Ureter (tissue), 1 donor: ENCODE data around the gene CD300LB. TPM values are rescaled to one million over a fixed set of nuclear protein-coding genes. Genes with fewer than 3 reads are reported as not detected.
"Not testable (repeated sequence)": the region's sequence is repeated elsewhere in the genome, so short reads cannot be mapped to it uniquely, and the experiment has no call there.

Experiments
- DNase-seq: peaks from one replicate; pipeline ENCODE4 v3.0.0-alpha.2; 2020; ENCODE audit warnings: low spot score
- total RNA-seq: library from RNA; stranded (reverse); gene quantifications from one replicate; pipeline ENCODE4 v1.2.4, GENCODE V29; 2023
- donor health status: DM: yes; HTN: yes; CAD: no.

The CD300LB gene
- total RNA-seq, 1 donor from 2014 or later: 0.49 TPM

DNA sequence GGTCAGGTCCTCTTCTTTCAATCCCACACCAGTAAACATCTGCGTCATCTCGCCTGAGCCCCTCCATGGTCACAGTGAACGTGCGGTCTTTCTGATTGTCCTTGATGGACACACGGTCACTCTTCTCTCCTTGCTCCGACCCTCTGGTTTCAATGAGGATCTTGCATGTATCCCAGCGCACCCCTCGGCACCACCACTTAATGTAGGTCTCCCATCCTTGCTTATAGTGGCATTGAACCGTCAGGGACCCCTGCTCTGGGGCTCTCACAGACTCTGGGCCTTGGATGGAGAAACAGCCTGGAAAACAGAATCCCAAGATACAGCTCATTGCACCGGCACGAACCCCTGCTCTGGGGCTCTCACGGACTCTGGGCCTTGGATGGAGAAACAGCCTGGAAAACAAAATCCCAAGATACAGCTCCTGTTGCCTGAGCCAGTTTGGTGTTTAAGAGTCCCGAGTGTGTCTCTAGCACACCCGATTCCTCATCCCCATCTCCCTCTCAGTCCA is 5.4 kb downstream of the CD300LB start:
- DNase-seq: peak; percentile 28

DNA sequence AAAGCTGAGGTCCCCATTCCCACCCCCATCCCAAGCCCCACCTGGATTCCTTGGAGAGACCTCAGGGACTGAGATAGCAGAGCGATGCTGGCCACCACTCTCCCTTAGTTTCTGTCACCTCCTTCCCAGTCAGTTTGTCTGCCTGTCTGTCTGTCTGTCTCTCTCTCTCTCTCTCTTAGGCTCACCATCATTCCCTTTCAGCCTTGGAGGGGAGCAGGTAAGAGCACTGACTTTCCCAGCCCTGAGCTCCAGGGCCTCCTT is 5.9 kb downstream of the CD300LB start:
- DNase-seq: no peak

DNA sequence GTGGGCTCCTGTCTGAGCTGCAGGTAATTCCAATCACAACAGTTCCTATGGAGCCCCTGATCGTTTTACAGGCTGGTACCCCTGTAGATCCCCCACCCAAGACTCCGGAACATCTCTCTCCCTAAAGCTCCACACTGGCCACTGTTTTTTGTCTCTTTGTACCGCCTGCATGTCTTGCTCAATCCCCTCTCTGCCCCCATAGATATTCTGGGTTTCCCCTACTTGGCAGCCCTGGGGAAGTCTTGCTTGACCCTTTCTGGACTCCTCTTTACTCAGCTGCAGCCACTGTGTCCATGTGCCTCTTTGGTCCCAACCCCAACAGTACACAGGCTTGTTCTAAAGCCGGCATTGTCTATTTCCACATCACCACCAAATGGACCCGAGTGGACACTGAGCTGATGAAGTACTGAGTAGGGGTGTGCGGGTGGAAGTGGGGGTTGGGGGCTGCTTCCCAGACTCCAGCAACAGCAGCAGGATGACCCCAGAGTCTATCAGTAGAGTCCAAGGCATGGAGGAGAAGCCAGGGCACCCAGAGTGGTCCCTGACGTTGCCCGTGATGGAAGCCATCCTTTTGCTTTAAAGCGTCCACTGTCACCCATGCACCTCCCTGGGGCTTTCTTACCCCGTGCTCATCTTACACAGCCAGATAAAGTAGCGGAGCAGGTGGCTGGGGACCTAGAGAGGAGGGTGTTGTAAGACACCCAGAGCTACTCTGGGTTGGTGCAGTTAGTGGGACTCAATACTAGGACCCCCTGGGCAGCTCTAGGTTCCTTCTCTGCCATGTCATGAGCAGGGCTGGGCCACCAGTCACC is 6.4 kb downstream of the CD300LB start:
- peak; percentile 18 for DNase-seq

DNA sequence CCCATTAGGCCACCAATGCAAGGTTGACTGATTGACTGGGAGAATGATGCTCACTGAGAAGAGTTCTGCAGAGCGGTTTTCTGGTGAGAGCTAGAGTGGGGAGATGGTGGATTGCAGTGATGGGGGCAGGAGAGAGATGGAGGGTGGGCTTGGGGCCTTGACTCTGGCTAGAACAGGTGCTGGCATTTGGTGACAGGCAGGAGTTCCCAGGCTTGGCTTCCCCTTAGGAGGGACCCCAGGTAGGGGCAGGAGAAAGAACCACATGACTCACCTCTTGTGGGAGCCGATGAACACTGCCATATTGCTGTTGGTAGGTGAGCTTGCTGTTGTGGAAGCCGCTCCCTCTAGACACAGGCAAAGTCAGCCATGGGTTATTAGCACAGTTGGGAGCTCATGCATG is 8.0 kb downstream of the CD300LB start:
- peak; percentile 34 for DNase-seq

DNA sequence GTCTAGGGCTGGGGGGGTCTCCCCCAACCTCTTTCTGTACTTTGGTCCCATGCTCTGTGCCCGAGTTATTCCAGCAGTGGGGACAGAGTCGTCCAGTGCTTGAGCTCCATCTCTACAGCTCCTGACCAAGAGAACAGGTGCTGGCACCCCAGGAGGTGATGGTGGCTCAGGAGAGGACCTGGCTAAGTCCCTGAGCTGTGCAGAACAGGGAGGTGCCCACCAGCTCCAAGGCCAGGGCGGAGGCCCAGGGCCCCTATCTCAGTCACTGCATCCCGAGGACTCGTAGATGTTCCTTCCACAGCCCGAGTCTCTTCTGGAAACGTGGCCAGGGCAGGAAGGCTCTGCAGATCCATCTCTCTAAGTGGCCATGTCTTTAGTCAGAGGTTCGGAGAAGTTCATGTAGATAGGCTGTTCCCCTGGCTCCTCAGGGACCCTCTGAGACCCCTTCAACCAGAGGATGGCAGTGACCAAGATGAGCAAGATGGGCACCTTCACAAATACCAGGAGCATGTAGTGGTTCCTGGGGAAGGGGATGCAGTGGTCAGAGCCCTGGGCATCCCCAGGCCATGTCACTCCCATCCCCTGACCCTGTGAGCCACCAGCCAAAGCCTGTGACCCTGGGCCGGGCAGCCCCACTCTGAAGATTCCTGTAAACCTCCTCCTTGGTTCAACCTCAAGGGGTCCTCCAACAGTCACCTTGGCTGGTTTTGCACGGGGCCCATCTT is 8.7 kb downstream of the CD300LB start:
- peak; percentile 32 for DNase-seq

DNA sequence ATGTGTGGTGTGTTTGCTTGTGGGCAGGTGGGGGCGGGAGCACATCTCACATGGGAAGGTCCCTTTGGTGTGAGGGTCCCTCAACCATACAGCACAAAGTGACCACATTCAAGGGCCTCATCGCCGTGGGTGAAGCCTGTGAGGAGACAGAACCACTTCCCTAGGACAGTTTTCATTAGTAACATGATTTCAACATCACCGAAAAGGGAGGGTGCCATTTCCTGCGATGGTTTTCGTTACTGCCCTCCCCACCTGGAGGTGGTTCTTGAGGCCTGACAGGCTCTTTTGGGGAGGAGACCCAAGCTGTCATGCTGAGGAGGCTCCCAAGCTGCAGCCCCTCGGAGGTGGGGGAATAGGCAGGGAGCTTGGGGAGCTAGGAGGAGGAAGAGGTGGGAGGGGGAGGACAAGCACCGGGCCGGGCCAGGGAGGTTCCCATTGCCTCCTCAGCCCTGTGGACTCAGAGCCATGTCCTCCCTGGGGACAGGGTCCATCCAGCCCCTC is 9.5 kb downstream of the CD300LB start:
- DNase-seq: peak; percentile 34

DNA sequence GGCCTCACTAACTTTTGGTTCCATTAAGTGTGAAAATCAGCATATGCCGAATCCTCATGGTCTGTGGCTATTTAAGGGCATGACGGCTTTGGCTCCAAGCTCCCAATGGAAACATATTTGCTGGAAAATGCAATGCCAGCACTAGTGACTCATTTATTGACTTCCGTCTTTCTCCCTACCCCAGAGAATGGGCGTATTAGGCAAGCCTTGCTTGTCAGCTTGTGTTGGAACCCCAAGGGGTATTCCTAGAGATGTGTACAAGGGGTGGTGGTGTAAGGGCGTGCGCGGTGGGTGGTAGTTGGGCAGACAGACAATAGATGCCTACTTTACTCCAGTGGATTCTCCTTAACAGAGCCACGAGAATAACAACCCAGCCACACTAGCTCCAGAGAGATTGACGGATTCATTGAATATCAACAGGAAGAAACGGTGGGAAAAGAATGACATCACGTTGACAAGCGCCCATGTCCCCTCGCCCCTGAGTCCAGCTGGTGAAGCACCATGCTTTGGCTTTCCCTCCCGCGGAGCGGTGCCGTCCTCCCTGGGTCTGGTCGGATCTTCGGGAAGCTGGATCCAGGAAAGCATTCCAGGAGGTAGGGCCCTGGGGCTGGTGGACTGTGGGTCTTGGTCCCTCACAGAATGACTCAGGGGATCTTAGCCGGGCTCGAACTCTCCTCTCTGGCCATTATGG is 10.3 kb downstream of the CD300LB start:
- DNase-seq: peak; percentile 42

DNA sequence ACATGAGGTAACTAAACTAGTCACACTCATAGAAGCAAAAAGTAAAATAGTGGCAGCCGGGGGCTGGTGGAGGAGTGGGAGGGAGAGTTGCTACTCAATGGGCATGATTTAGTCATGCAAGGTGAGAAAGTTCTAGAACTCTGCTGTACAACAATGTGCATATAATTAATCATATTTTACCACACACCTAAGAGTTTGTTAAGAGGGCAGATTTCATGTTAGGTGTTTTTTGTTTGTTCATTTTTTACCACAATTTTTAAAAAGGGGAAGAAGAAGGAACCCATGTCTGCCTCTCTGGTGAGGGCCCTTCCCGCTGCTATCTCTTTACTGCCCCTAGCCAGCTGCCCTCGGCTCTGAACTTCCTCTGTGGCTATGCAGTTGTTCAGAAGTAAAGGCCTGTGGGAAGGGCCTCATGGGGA is 11.2 kb downstream of the CD300LB start:
- peak; percentile 42 for DNase-seq

DNA sequence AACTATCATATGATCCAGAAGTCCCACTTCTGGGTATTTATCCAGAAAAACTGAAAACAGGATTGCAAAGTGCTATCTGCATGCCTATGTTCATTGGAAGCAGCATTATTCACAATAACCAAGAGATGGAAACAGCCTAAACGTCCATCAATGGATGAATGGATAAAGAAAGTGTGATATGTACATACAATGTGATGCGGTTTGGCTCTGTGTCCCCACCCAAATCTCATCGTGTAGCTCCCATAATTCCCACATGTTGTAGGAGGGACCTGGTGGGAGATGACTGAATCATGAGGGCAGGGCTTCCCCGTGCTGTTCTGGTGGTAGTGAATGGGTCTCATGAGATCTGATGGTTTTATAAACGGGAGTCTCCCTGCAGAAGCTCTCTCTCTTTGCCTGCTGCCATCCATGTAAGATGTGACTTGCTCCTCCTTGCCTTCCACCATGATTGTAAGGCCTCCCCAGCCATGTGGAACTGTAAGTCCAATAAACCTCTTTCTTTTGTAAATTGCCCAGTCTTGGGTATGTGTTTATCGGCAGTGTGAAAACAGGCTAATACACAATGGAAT is 12.8 kb downstream of the CD300LB start:
- DNase-seq: not testable (repeated sequence)

DNA sequence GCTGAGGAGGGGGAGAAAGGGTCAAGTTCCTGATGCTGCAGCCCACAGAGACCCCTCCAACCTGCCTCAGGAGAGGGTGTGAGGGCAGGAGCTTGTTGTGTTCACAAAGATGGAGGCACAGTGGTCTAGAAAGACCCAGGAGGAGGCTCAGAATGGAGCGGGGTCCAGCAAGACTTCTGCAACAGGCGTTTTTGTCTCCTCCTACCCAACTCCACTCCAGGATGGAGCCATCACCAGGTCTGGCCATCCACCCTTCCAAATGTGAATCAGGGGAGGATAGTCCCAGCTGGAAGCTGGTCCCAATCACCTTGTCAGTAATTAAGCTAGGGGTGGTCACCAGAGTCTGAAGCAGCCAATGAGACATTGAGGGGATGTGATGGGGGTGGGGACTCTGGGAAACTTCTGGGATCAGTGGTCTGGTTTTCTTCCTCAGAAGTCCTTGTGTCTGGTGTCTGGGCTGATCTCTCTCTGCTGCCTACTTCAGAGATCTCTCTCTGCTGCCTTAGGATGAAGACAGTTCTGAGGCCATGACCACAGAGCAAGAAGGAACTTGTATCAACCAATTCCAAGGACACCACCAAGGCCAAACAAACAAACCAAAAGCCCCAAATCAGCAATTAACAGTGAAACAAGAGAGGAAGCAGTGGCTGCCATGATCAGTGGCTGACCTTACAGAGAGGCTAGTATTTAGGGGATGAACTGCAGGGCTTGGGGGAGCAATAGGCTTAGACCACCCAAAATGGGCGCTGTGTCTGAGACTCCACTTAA is 14.5 kb downstream of the CD300LB start:
- peak; percentile 24 for DNase-seq

DNA sequence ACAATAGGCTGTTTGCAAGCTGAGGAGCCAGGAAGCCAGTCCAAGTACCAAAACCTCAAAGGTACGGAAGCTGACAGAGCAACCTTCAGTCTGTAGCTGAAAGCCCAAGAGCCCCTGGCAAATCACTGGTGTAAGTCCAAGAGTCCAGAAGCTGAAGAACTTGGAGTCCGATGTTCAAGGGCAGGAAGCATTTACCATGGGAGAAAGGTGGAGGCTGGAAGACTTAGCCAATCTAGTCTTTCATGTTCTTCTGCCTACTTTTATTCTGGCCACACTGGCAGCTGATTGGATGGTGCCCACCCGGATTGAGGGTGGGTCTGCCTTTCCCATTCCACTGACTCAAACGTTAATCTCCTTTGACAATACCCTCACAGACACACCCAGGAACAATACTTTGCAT is 15.3 kb downstream of the CD300LB start:
- DNase-seq: no peak

DNA sequence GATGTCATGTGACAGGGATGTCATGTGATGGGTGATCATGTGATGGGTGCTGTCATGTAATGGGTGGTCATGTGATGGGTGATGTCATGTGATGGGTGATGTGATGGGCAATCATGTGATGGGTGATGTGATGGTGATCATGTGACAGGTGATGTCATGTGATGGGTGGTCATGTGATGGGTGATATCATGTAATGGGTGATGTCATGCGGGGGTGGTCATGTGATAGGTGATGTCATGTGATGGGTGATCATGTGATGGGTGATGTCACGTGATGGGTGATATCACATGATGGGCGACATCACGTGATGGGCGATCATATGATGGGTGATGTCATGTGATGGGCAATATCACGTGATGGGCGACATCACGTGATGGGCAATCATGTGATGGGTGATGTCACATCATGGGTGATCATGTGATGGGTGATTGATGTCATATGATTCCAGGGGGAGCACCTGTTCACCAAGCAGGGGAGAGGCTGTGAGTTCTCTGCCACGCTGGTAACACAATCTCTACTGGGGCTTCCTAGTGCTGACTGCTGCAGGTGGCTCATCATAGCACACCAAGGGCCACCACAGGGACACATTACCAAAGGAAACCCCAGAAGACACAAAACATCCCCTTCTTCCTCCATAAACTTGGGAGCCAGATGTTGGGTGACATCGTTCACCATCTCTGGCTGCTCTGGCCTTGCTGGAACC is 16.5 kb downstream of the CD300LB start:
- peak; percentile 38 for DNase-seq

DNA sequence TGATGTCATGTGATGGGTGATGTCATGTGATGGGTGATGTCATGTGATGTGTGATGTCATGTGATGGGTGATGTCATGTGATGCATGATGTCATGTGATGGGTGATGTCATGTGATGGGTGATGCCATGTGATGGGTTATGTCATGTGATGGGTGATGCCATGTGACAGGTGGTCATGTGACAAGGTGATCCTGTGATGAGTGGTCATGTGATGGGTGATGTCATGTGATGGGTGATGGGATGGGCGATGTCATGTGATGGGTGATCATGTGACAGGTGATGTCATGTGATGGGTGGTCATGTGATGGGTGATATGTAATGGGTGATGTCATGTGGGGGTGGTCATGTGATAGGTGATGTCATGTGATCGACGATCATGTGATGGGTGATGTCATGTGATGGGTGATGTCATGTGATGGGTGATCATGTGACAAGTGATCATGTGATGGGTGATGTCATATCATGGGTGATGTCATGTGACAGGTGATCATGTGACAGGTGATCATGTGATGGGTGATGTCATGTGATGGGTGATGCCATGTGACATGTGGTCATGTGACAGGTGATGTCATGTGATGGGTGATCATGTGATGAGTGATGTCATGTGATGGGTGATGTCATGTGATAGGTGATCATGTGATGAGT is 17.2 kb downstream of the CD300LB start:
- peak; percentile 32 for DNase-seq

DNA sequence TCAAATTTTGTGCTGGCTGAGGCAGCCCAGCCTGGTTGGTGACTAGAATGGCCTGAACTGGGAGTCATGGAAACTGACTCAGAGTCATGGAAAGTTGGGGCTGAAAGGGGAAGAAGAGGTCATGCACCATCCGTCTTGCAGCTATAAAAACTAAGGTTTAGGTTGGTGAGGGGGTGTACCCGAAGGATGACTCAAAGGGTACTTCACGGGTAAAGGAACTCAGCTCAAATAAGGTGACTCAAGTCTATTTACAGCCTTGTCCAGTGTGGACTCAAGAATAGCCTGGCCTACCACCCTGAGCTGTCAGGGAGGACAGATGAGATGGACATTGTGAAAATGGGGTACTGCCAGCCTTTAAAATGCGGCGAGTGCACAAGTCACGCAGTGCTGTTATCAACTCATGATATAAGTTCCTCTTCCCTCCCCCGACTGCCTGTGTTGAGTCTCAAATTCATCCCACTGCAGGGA is 18.6 kb downstream of the CD300LB start:
- peak; percentile 41 for DNase-seq

DNA sequence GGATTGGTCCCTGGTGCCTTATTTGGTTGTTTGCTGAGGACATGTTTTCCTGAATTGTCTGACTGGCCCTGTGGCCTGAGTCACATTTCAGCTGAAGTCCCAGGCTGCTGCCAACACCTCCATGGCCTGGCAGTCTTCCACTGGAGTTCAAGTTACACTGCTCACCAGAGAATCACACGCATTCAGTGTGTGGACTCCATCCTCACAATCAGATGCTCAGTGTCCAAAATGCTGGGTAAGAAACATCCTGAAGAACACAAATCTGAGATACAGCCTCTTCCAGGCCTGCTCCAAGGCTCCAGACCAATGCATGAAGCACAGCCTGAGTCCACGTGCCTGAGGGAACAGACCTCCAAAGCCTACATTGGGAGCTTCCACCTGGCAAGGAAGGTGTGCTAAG is 19.2 kb downstream of the CD300LB start:
- peak; percentile 15 for DNase-seq

DNA sequence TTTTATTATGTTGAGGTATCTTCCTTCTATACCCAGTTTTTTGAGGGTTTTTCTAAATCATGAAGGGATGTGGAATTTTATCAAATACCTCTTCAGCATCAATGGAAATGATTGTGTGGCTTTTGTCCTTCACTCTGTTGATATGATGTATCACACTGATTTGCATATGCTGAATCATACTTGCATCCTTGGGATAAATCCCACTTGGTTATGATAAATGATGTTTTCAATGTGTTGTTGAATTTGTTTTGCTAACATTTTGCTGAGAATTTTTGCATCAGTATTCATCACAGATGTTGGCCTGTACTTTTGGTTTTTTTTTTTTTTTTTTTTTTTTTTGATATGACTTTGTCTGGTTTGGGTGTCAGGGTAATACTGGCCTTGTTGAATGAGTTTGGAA is 23.1 kb downstream of the CD300LB start:
- DNase-seq: no peak

DNA sequence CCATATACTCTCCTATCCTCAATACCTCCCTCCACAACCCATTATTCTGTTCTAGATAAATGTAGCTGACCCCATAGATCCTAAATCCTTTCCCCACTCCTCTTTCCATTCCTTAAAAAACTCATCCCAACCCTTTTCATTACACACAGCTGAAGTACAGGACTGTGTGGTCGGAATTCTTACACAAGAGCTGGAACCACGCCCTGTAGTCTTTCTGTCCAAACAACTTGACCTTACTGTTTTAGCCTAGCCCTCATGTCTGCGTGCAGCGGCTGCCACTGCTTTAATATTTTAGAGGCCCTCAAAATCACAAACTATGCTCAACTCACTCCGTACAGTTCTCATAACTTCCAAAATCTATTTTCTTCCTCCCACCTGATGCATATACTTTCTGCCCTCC is 27.3 kb downstream of the CD300LB start:
- not testable (repeated sequence) for DNase-seq

DNA sequence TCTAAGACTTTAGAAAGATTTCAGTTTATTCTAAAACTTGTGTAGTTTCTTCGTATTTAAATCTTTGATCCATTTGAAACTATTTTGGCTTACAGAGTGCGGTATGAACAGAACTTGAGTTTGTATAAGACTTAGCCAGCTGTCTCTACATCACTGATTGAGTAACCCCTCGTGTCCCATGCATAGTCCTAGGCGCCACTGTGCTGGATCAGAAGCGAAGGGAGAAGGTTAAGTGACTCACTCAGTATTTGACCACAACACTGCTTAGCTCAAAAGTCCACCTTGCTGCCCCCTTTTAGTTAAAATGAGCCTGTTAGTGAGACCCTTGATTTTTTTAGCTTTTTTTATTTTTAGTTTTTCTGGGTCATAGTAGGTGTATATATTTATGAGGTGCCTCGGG is 28.4 kb downstream of the CD300LB start:
- peak; percentile 10 for DNase-seq

DNA sequence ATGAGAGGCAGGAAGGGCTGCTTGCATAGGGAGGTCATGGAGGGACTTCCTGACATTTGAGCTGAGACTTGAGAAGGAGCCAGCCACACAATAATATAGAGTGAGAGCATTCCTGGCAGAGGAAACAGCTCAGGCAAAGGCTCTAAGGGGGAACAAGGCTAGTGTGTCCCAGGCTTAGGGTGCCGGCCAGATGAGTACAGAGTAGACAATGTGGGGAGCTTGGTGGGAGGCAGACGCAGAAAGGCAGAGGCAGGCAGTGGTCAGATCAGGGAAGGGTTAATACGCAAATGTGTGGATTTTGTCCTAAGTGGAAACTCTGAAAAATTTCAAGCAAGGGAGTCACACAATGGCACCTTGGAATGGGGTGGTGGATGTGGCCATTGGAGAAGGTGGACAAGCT is 31.3 kb downstream of the CD300LB start:
- DNase-seq: peak; percentile 15

DNA sequence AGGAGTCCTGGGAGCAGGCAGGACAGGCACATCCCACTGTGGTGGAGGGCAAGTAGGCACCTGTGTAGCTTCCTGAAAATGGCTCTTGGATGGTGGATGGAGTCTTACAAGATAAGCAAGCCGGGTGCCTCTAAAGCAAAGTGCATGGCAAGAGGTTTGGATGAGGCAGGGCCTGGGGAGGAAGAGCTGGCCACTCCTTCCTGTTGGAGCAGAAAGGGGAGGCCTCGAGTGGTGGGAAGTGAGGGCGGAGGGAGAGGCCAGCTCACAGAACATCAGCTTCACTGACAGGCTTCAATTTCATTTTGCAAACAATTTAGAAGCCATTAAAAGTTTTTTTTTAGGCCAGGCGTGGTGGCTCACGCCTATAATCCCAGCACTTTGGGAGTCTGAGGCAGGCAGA is 33.8 kb downstream of the CD300LB start:
- peak; percentile 34 for DNase-seq
